Stomach (tissue), 4 donors: Measurements from ENCODE around the gene DNAH3.

ENCODE experiments used
- EP300 ChIP-seq: sonication (generic); formaldehyde crosslinking; IDR thresholded peaks from one replicate; pipeline ENCODE4 v1.6.1; 2017; ENCODE audit warnings: antibody characterized with exemption
- POLR2AphosphoS5 ChIP-seq, 3 donors: sonication (generic); formaldehyde crosslinking; IDR thresholded peaks; one replicate each; pipeline ENCODE4 v1.6.1; 2016; ENCODE audit warnings: antibody characterized with exemption in 3 of 3
- TF ChIP-seq, protein P1 (sequence below), 7 experiments: fragments of 450-650 bp in 4 of 7; fragments of 200-600 bp in 3 of 7; sonication (generic) in 3 of 7; IDR thresholded peaks; one replicate each; pipeline ENCODE4 v1.5.1; 2016 to 2019; ENCODE audit warnings: antibody characterized with exemption in 7 of 7, control low read depth in 2 of 7, mild to moderate bottlenecking in 1 of 7

GRCh38 chr16:21158208-21159110, 7.8 kb upstream of the DNAH3 start, which contains the start of gene LDAF1:
- TF ChIP-seq EP300 (no peak), POLR2AphosphoS5 (IDR thresholded peaks at IDR 0.05) (peak in 2 of 3 donors; percentile 54 to 75)
- TF ChIP-seq, protein P1, sequence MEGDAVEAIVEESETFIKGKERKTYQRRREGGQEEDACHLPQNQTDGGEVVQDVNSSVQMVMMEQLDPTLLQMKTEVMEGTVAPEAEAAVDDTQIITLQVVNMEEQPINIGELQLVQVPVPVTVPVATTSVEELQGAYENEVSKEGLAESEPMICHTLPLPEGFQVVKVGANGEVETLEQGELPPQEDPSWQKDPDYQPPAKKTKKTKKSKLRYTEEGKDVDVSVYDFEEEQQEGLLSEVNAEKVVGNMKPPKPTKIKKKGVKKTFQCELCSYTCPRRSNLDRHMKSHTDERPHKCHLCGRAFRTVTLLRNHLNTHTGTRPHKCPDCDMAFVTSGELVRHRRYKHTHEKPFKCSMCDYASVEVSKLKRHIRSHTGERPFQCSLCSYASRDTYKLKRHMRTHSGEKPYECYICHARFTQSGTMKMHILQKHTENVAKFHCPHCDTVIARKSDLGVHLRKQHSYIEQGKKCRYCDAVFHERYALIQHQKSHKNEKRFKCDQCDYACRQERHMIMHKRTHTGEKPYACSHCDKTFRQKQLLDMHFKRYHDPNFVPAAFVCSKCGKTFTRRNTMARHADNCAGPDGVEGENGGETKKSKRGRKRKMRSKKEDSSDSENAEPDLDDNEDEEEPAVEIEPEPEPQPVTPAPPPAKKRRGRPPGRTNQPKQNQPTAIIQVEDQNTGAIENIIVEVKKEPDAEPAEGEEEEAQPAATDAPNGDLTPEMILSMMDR (IDR thresholded peaks at IDR 0.05): no peak
